ENCODE measurements around the gene TCHHL1. TPM values are rescaled to one million over a fixed set of nuclear protein-coding genes. Genes with fewer than 3 reads are reported as not detected.

Gene TCHHL1
- total and polyA plus RNA-seq, 2 of the 4 experiments (the other 2 are of a cell fraction) = not detected

DNA sequence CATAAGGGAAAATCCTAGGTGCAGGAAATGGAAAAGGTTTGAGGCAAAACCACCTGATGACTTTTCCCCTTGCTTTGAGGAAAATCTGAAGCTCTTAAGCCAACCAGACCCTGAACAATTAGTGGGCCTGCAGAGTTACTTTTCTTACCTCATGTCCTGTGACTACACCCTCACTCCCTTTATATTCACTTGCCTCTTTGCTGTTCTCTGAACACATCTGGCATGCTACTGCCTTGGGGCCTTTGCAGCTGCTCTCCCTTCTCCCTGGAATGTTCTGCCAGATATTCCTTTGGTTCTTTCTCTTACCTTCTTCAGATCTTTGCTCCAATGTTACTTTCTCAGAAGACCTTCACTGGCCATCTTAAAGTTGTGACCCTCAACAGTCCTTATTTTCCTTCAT, 48.4 kb upstream of the TCHHL1 start:
- Histone ChIP-seq H3K56ac (ENCODE audit: extremely low read depth, insufficient read depth, low read length) (no peak overlapping the region), H3K4me1 (ENCODE audit: control insufficient read depth, insufficient read depth, low read length) (no peaks in the 10 kb centered on the region), H3K4me3 (ENCODE audit: insufficient read depth, low read depth, low read length) (no peak overlapping the region), H3K4me2 (ENCODE audit: low read depth, low read length) (no peak overlapping the region), H3K36me3 (ENCODE audit: control insufficient read depth, insufficient read depth, low read length) (no peaks in the 10 kb centered on the region), H3K18ac (ENCODE audit: low read depth, low read length) (no peak overlapping the region), H2BK120ac (ENCODE audit: low read depth, low read length) (no peak overlapping the region), H3K14ac (replicated peaks; ENCODE audit: low read depth, low read length) (no peak overlapping the region), H2AK9ac (replicated peaks; ENCODE audit: low read depth, low read length, poor library complexity) (no peak overlapping the region), H4K5ac (ENCODE audit: low read depth, low read length) (no peak overlapping the region), H3K27me3 (ENCODE audit: control insufficient read depth, insufficient read depth, low read length) (no peaks in the 10 kb centered on the region), H3K79me1 (ENCODE audit: low read depth in 1 of 2, low read length in 2 of 2) (no peaks in the 10 kb centered on the region), H2AK5ac (ENCODE audit: low read depth, low read length) (no peak overlapping the region), H2BK15ac (ENCODE audit: low read depth, low read length) (no peak overlapping the region), H2AFZ (replicated peaks; ENCODE audit: low read length, poor library complexity) (no peak overlapping the region), H3K27ac (ENCODE audit: insufficient read depth, low read length) (no peak overlapping the region), H4K8ac (ENCODE audit: low read depth in 2 of 2, low read length in 2 of 2) (no peak overlapping the region), H2BK5ac (ENCODE audit: low read depth, low read length, poor library complexity, severe bottlenecking) (no peak overlapping the region), H4K20me1 (ENCODE audit: insufficient read depth, low read length) (no peaks in the 10 kb centered on the region), H2BK20ac (ENCODE audit: low read depth, low read length) (no peak overlapping the region), H3K9ac (ENCODE audit: low read depth, low read length) (no peak overlapping the region), H4K91ac (ENCODE audit: insufficient read depth, low read depth, low read length) (no peak overlapping the region), H3K23ac (ENCODE audit: low read depth, low read length) (no peak overlapping the region), H3K9me3 (ENCODE audit: control insufficient read depth, insufficient read depth, low read length) (no peaks in the 10 kb centered on the region), H3K4ac (ENCODE audit: low read depth, low read length) (no peak overlapping the region), H3K9me1 (ENCODE audit: insufficient read depth, low read length) (no peaks in the 10 kb centered on the region)
- no peak for TF ChIP-seq MXI1 (IDR thresholded peaks at IDR 0.05; ENCODE audit: borderline replicate concordance, low read depth, low read length)
- no peak for TF ChIP-seq MAFK (IDR thresholded peaks at IDR 0.05; ENCODE audit: low read depth, low read length)
- no peak for TF ChIP-seq CHD1 (IDR thresholded peaks at IDR 0.05; ENCODE audit: low read depth, low read length)
- TF ChIP-seq, protein P1, sequence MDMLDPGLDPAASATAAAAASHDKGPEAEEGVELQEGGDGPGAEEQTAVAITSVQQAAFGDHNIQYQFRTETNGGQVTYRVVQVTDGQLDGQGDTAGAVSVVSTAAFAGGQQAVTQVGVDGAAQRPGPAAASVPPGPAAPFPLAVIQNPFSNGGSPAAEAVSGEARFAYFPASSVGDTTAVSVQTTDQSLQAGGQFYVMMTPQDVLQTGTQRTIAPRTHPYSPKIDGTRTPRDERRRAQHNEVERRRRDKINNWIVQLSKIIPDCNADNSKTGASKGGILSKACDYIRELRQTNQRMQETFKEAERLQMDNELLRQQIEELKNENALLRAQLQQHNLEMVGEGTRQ (IDR thresholded peaks at IDR 0.05; ENCODE audit: low read depth, low read length) = no peak
- TF ChIP-seq, protein P2, sequence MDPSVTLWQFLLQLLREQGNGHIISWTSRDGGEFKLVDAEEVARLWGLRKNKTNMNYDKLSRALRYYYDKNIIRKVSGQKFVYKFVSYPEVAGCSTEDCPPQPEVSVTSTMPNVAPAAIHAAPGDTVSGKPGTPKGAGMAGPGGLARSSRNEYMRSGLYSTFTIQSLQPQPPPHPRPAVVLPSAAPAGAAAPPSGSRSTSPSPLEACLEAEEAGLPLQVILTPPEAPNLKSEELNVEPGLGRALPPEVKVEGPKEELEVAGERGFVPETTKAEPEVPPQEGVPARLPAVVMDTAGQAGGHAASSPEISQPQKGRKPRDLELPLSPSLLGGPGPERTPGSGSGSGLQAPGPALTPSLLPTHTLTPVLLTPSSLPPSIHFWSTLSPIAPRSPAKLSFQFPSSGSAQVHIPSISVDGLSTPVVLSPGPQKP (IDR thresholded peaks at IDR 0.05; ENCODE audit: borderline replicate concordance, low read depth, low read length) = no peak
- dilution Hi-C loops (cut with HindIII; ENCODE audit: low sequenced_read_pairs, unreplicated experiment) (no loop called here), intact Hi-C loops (cut with micrococcal nuclease) (no loop called here), in situ Hi-C loops (cut with MboI; ENCODE audit: low sequenced_read_pairs) (no loop called here)
- ChIA-PET CTCF (no interaction called here), POLR2A (ENCODE audit: unreplicated experiment) (no interaction called here)
- DNase-seq = no peak
- no peak for ATAC-seq (ENCODE audit: low read depth)
- BruUV-seq (replicated peaks) = no TSS peak
